ENCODE data around the gene ATP6V0A1.
"Not testable (repeated sequence)": the region's sequence is repeated elsewhere in the genome, so short reads cannot be mapped to it uniquely, and the experiment has no call there.

ATP6V0A1 gene

GRCh38 chr17:42543190-42544079, 84.8 kb downstream of the ATP6V0A1 start:
- DNase-seq = no peak

- DNase-seq = no peak
These were observed 86.2 kb downstream of the ATP6V0A1 start for GRCh38 chr17:42544874-42545283.

DNA sequence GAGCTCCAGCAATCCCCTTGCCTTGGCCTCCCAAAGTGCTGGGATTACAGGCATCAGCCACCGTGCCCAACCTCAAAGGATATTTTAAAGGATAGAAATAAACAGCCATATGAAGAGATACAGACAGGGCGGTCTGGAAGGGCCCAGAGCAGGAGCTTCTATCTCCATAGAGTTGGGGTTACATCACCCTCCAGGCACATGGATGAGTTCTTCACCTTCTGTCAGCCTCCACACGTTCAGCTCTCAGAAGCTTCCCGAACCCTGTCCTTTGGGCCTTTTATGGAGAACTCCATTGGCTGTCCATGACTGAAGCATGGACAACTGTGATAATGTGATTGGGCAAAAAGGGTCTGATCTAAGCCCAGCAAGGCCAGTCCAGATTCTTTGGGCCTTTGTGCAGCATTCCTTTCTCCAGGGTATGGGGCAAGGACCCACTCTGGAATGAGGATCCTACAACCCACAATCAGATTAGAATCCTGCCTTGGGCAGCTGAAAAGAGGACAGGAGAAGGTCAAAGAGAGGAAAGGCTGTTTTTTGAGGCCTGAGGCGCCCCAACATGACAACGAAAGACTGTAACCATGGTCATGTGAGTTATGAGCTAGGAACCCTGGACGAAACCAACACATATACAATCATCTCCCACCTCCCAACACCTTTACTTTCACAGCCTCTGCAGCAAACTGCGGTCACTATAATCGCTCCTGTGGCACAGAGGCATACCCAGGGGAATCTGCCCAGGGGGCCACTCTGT, 87.3 kb downstream of the ATP6V0A1 start:
- not testable (repeated sequence) for DNase-seq

- no peak for DNase-seq
These were observed 88.4 kb downstream of the ATP6V0A1 start for GRCh38 chr17:42547001-42547461.

DNA sequence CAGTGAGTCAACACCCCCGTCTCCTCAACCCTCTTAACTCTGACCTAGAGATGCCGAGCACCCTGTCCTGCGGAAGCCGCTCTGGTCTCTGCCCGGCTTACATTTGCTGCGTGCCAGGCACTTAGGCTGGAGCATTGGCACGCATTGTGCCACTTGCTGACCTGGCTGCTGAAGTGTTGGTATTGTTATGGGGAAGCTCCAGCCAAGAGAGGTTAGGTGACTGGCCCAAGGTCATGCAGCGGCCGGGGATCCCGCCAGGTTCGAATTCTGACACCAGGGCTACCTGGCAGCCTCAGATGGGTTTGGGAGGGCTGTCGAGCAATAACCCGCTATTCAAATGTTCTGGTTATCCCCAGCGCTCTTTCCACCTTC, 89.0 kb downstream of the ATP6V0A1 start:
- no peak for DNase-seq

GRCh38 chr17:42548070-42548837, 89.6 kb downstream of the ATP6V0A1 start:
- DNase-seq = no peak

DNA sequence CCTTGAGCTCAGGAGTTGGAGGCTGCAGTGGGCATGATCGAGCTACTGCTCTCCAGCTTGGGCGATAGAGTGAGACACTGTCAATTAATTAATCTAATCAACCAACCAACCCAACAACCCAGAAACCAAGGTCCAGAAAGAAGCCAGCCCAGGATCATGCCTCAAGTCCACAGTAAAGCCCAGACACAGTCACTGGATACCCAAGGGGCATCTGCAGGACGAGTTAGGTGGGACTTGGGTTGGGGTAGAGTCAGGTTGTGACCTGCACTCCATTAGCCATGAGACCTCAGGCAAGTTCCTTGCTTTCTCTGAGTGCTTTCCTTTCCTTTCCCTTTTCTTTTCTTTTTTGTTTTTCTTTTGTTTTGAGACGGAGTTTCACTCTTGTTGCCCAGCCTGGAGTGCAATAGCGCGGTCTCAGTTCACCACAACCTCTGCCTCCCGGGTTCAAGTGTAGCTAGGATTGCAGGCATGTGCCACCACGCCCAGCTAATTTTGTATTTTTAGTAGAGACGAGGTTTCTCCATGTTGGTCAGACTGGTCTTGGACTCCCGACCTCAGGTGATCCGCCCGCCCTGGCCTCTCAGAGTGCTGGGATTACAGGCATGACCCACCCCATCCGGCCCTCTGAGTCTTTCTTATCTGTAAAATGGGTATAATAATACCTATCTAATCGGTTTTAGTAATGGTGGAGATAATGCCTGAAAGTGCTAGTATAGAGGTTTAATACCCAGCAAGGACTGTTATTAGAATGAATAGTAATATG, 90.5 kb downstream of the ATP6V0A1 start:
- no peak for DNase-seq

- DNase-seq = not testable (repeated sequence)
These were observed 94.1 kb downstream of the ATP6V0A1 start, which contains the start of gene HSD17B1 for GRCh38 chr17:42552736-42553135. Gene HSD17B1 (plus strand): TSS chr17:42552923. CDS start chr17:42552934, 11 bp downstream.

- no peak for DNase-seq
These were observed 94.6 kb downstream of the ATP6V0A1 start for GRCh38 chr17:42553161-42553818.

GRCh38 chr17:42553866-42554249, 95.2 kb downstream of the ATP6V0A1 start:
- no peak for DNase-seq

- DNase-seq = peak; percentile 11 to 78
These were observed 95.8 kb downstream of the ATP6V0A1 start for GRCh38 chr17:42554250-42555121.

DNA sequence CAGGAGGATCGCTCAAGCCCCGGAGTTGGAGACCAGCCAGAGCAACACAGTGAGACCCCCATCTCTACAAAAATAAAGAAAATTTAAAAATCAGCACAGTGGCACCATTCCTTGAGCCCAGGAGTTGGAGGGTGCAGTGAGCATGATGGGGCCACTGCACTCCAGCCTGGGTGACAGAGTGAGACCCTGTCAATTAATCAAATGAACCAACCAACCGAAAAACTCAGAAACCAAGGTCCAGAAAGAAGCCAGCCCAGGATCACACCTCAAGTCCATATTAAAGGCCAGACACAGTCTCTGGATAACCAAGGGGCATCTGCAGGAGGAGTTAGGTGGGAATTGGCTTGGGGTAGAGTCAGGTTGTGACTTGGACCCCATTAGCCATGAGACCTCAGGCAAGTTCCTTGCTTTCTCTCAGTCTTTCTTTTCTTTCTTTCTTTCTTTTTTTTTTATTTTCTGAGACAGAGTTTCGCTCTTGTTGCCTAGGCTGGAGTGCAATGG, 96.5 kb downstream of the ATP6V0A1 start:
- no peak for DNase-seq

DNA sequence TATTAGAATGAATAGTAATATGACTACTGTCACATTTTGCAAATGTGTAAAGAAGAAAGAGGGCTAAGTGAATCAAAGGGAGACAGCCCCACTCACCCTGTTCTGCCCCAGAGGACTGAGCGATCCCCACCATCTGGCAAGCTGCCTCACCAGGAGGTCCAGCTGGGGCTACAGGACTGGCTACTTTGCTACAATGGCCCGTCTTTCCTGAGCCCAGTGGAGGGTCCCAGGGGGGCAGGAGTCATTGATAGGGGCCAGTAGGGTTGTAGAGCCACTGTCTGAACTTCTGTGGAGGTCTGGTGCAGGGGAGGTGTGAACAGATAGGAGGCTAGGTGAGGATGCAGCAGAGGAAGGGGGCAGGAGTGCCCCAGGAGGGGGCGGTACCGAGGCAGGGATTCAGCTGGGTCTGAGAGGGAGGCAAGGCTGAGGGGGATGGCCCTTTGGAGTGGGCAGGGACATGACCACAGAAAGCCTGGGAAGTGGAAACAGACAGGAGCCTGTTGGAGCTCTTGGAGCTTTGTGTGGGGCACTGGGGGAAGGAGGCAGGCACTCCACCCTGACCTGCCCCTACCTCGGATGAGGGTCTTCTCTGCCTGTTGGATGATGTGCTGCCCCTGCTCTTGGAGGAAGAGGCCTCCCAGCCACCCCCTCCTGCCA, 97.4 kb downstream of the ATP6V0A1 start:
- DNase-seq = not testable (repeated sequence)

DNA sequence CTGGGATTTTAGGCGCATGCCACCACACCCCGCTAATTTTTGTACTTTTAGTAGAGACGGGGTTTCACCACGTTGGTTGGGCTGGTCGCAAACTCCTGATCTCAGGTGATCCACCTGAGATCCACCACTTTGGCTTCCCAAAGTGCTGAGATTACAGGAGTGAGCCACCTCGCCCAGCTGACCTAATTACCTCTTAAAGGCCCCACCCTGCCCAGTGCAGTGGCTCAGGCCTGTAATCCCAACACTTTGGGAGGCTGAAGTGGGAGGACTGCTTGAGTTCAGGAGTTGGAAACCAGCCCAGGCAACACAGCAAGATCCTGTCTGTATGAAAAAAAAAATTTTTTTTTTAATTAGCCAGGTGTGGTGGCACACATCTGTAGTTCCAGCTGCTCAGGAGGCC, 100.4 kb downstream of the ATP6V0A1 start:
- no peak for DNase-seq

- no peak for DNase-seq
These were observed 101.6 kb downstream of the ATP6V0A1 start for GRCh38 chr17:42560246-42560645.

DNA sequence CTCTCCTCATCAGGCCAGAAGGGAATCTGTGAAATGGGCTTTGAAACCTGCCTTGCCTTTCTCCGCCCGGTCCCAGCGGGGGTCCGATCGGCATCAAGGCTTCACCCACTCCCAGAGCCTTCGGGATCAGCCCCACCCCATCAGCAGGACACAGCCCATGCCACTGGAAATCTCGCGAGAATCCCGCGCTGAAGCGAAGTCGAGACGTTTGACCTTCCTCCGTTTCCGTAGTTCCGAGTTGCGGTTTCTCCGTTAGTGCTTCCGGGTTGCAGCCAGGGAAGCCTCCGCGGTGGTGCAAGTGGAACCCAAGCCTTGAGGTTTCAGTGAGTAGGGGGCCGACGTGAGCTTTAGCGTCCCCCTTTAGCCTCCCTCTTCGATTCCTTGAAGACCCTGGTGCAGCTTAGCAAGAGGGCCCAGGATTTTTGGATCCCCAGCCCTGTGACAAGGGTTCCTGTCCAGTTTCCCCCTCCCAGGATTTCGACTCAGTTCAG, 103.3 kb downstream of the ATP6V0A1 start, which contains the start of gene COASY:
Gene COASY, plus strand, starts transcription at position 252 of the 491 bp plus-strand sequence. CDS start 475 bp downstream, outside the sequence.
- DNase-seq = peak; percentile 96 to 98

- no peak for DNase-seq
These were observed 103.9 kb downstream of the ATP6V0A1 start for GRCh38 chr17:42562388-42563142.

GRCh38 chr17:42563143-42563509, 104.4 kb downstream of the ATP6V0A1 start:
- DNase-seq = no peak

DNA sequence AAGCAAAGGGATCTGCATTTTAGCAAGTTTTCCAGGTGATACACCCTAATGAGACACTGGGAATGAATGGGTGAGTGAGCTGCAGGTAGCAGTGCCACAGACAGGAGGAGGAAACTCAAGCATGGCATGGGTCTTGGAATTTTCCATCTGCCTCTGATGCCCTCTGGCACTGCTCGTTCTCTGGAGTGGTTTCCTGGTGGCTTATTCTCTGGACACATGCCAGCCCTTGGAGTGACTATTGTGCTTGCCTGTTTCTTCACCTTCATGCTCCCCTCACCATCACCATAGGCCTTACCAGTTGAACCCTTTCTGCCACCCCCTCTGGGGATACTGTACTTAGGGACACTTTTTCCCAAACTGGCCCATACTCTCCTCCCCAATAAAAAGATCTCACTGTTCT, 104.9 kb downstream of the ATP6V0A1 start:
- DNase-seq = peak in 1 of 2 experiments; percentile 14
